SK-N-MC (cell line): ENCODE data around the gene GEN1.

ENCODE experiments used
- EZH2 ChIP-seq: fragments of 200-600 bp; sonication (generic); IDR thresholded peaks from one replicate; pipeline ENCODE4 v1.6.1; 2017; ENCODE audit warnings: antibody characterized with exemption
- FOXP2 ChIP-seq: optimal IDR thresholded peaks from 2 replicates; pipeline ENCODE3; 2011; ENCODE audit warnings: mild to moderate bottlenecking, moderate library complexity; ENCODE audit not compliant: insufficient read depth; ENCODE audit errors: extremely low read length, control extremely low read depth
- POLR2AphosphoS5 ChIP-seq: IDR thresholded peaks from 2 replicates; pipeline ENCODE4 v1.6.1; 2012; ENCODE audit warnings: mild to moderate bottlenecking, low read depth, low read length, borderline replicate concordance

DNA sequence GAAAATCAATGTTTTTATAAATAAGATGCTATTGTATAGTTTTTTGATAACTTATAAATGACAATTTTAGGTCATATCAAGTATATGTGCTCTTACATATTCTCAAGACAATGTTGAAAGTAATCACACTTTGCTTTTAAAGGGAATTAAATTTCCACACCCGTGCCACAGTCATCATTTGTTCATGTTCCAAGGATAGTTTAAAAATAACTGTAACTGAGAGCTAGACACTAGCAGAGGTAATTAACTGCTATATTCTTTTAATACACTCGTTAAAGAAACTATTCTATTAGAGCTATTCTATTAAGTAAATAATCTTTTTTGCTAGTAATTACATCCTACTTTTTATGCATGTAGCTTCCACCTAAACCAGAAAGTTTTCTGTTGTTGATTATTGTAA is 18.0 kb downstream of the GEN1 start:
- no peak for TF ChIP-seq POLR2AphosphoS5
- no peak for TF ChIP-seq EZH2
- no peak for TF ChIP-seq FOXP2
